Measurements from ENCODE around the gene TMC8.

DNA sequence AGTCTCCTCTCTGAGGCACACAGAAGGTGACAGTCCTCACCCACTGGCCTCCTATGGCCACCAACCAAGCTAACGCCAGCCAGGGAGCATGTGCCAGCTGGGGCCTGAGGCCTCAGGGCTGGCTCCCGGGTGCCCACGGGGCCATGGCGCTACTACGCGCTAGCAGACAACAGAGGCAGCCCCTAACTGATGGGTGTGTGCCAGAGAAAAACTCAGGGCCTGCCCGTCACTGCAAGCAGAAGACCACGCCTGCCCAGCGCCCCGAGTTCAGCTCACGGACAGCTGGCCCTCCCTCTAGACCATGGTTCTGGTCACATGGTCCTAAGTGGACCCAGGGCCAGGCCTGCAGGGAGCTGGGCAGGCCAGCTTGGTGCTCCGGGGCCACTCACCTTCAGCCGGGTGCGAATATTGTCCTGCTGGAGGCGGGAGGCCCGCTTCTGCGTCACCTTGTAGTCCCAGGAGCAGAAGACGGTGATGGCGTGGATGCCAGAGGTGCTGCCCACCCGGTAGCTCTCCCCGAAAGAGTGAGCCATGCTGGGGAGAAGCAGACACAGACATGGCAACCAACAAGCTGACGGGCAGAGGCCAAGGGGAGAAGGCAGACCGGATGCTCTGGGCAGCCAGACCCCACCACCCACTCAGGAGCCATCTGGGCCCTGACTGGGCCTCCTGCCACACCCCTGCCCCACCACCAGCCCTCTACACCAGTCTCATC lies 8.2 kb upstream of the TMC8 start:
- TF ChIP-seq, protein P1, sequence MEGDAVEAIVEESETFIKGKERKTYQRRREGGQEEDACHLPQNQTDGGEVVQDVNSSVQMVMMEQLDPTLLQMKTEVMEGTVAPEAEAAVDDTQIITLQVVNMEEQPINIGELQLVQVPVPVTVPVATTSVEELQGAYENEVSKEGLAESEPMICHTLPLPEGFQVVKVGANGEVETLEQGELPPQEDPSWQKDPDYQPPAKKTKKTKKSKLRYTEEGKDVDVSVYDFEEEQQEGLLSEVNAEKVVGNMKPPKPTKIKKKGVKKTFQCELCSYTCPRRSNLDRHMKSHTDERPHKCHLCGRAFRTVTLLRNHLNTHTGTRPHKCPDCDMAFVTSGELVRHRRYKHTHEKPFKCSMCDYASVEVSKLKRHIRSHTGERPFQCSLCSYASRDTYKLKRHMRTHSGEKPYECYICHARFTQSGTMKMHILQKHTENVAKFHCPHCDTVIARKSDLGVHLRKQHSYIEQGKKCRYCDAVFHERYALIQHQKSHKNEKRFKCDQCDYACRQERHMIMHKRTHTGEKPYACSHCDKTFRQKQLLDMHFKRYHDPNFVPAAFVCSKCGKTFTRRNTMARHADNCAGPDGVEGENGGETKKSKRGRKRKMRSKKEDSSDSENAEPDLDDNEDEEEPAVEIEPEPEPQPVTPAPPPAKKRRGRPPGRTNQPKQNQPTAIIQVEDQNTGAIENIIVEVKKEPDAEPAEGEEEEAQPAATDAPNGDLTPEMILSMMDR (IDR thresholded peaks at IDR 0.05; ENCODE audit: low read depth, low read length, missing input control): no peak
- no peak for TF ChIP-seq TAF1 (conservative IDR thresholded peaks at IDR 0.05)
- TF ChIP-seq RAD21 (IDR thresholded peaks at IDR 0.05): no peak
- TF ChIP-seq, protein P2, sequence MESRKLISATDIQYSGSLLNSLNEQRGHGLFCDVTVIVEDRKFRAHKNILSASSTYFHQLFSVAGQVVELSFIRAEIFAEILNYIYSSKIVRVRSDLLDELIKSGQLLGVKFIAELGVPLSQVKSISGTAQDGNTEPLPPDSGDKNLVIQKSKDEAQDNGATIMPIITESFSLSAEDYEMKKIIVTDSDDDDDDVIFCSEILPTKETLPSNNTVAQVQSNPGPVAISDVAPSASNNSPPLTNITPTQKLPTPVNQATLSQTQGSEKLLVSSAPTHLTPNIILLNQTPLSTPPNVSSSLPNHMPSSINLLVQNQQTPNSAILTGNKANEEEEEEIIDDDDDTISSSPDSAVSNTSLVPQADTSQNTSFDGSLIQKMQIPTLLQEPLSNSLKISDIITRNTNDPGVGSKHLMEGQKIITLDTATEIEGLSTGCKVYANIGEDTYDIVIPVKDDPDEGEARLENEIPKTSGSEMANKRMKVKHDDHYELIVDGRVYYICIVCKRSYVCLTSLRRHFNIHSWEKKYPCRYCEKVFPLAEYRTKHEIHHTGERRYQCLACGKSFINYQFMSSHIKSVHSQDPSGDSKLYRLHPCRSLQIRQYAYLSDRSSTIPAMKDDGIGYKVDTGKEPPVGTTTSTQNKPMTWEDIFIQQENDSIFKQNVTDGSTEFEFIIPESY (IDR thresholded peaks at IDR 0.05): no peak
- no peak for TF ChIP-seq JUND (IDR thresholded peaks at IDR 0.05)
- TF ChIP-seq GABPA (IDR thresholded peaks at IDR 0.05 in 1 of 2, conservative IDR thresholded peaks at IDR 0.05 in 1 of 2): no peak
- TF ChIP-seq, protein P3, sequence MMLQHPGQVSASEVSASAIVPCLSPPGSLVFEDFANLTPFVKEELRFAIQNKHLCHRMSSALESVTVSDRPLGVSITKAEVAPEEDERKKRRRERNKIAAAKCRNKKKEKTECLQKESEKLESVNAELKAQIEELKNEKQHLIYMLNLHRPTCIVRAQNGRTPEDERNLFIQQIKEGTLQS (IDR thresholded peaks at IDR 0.05): no peak
- no peak for TF ChIP-seq FOXA2 (IDR thresholded peaks at IDR 0.05)
- TF ChIP-seq SP1 (IDR thresholded peaks at IDR 0.05): no peak
- TF ChIP-seq EGR1 (IDR thresholded peaks at IDR 0.05; ENCODE audit: low read depth in 2 of 2): no peak
- TF ChIP-seq, protein P4, sequence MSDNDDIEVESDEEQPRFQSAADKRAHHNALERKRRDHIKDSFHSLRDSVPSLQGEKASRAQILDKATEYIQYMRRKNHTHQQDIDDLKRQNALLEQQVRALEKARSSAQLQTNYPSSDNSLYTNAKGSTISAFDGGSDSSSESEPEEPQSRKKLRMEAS (IDR thresholded peaks at IDR 0.05): no peak
- no peak for TF ChIP-seq YY1 (IDR thresholded peaks at IDR 0.05)
- TF ChIP-seq, protein P5, sequence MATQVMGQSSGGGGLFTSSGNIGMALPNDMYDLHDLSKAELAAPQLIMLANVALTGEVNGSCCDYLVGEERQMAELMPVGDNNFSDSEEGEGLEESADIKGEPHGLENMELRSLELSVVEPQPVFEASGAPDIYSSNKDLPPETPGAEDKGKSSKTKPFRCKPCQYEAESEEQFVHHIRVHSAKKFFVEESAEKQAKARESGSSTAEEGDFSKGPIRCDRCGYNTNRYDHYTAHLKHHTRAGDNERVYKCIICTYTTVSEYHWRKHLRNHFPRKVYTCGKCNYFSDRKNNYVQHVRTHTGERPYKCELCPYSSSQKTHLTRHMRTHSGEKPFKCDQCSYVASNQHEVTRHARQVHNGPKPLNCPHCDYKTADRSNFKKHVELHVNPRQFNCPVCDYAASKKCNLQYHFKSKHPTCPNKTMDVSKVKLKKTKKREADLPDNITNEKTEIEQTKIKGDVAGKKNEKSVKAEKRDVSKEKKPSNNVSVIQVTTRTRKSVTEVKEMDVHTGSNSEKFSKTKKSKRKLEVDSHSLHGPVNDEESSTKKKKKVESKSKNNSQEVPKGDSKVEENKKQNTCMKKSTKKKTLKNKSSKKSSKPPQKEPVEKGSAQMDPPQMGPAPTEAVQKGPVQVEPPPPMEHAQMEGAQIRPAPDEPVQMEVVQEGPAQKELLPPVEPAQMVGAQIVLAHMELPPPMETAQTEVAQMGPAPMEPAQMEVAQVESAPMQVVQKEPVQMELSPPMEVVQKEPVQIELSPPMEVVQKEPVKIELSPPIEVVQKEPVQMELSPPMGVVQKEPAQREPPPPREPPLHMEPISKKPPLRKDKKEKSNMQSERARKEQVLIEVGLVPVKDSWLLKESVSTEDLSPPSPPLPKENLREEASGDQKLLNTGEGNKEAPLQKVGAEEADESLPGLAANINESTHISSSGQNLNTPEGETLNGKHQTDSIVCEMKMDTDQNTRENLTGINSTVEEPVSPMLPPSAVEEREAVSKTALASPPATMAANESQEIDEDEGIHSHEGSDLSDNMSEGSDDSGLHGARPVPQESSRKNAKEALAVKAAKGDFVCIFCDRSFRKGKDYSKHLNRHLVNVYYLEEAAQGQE (IDR thresholded peaks at IDR 0.05): no peak

Data from liver (tissue), 3 donors.